PC-3 (cell line): ENCODE data around the gene TPRA1. TPM values are rescaled to one million over a fixed set of nuclear protein-coding genes. Genes with fewer than 3 reads are reported as not detected.

Source experiments
- ATAC-seq: fragments of 200-7000 bp; cut with Tn5 transposase; 2 replicates; pipeline ENCODE4 v1.9.1; 2020; ENCODE audit warnings: mild to moderate bottlenecking, moderate library complexity
- BruUV-seq: library from RNA; stranded (reverse); fragments of 400-500 nt; replicated peaks from 2 replicates; lab custom pipeline; 2021; lab: Mats Ljungman, UMichigan
- CTCF ChIA-PET: fragments of 300-600 bp; sonication (Branson Sonifier 250); formaldehyde crosslinking; loops from one replicate; lab custom pipeline; 2022; ENCODE audit warnings: antibody characterized with exemption; lab: Charles Lee
- POLR2A ChIA-PET: fragments of 300-600 bp; sonication (Branson Sonifier 250); formaldehyde crosslinking; loops from one replicate; lab custom pipeline; 2022; ENCODE audit warnings: antibody characterized with exemption; ENCODE audit not compliant: unreplicated experiment; lab: Charles Lee
- DNase-seq: peaks from one replicate; pipeline ENCODE4 v3.0.0-alpha.2; 2015
- H2AFZ ChIP-seq: fragments of 300-600 bp; sonication (generic); 2 replicates; pipeline ENCODE4 v1.6.0; 2016; ENCODE audit warnings: antibody characterized with exemption, low read length
- H3F3A ChIP-seq: fragments of 300-600 bp; sonication (generic); one replicate; pipeline ENCODE4 v1.6.0; 2017; ENCODE audit warnings: antibody characterized with exemption, low read length, control low read depth, mild to moderate bottlenecking; ENCODE audit not compliant: unreplicated experiment
- H3K27ac ChIP-seq: fragments of 300-600 bp; sonication (generic); 2 replicates; pipeline ENCODE4 v1.5.1; 2016; ENCODE audit warnings: mild to moderate bottlenecking, low read length
- H3K27me3 ChIP-seq: fragments of 300-600 bp; sonication (generic); 2 replicates; pipeline ENCODE4 v1.6.1; 2016; ENCODE audit warnings: low read length, mixed read lengths
- H3K36me3 ChIP-seq: fragments of 300-600 bp; sonication (generic); 2 replicates; pipeline ENCODE4 v1.6.1; 2016; ENCODE audit warnings: low read depth, mixed run types, low read length, mixed read lengths
- H3K4me1 ChIP-seq: fragments of 300-600 bp; sonication (generic); 2 replicates; pipeline ENCODE4 v1.5.1; 2016; ENCODE audit warnings: low read length; ENCODE audit not compliant: insufficient read depth
- H3K4me2 ChIP-seq: fragments of 300-600 bp; sonication (generic); 2 replicates; pipeline ENCODE4 v1.6.0; 2016; ENCODE audit warnings: low read length
- H3K4me3 ChIP-seq: fragments of 300-600 bp; sonication (generic); 2 replicates; pipeline ENCODE4 v1.5.1; 2016; ENCODE audit warnings: mild to moderate bottlenecking, low read length, mixed read lengths
- H3K79me2 ChIP-seq: fragments of 300-600 bp; sonication (generic); 2 replicates; pipeline ENCODE4 v1.6.1; 2017; ENCODE audit warnings: low read length, mixed read lengths
- H3K9ac ChIP-seq: fragments of 300-600 bp; sonication (generic); 2 replicates; pipeline ENCODE4 v1.6.0; 2016; ENCODE audit warnings: mild to moderate bottlenecking, low read length
- H3K9me2 ChIP-seq: fragments of 300-600 bp; sonication (generic); replicated peaks from 2 replicates; pipeline ENCODE4 v1.6.1; 2016; ENCODE audit warnings: mixed run types, low read length, mixed read lengths
- H3K9me3 ChIP-seq: fragments of 300-600 bp; sonication (generic); 2 replicates; pipeline ENCODE4 v1.6.1; 2016; ENCODE audit warnings: low read length, mixed read lengths
- H4K20me1 ChIP-seq: fragments of 300-600 bp; sonication (generic); 2 replicates; pipeline ENCODE4 v1.6.1; 2016; ENCODE audit warnings: low read length, mixed read lengths
- EZH2 ChIP-seq: fragments of 300-600 bp; sonication (generic); IDR thresholded peaks from one replicate; pipeline ENCODE4 v1.6.1; 2017; ENCODE audit warnings: antibody characterized with exemption, mild to moderate bottlenecking, low read length; ENCODE audit not compliant: unreplicated experiment
- EZH2phosphoT487 ChIP-seq: fragments of 300-600 bp; sonication (generic); IDR thresholded peaks from 2 replicates; pipeline ENCODE4 v1.6.1; 2018; ENCODE audit warnings: mild to moderate bottlenecking, antibody characterized with exemption, low read length, borderline replicate concordance
- intact Hi-C: fragments of 100-400 bp; cut with micrococcal nuclease; formaldehyde crosslinking; loops from 2 replicates; pipeline ENCODE4 v1.9.0; 2023
- total RNA-seq: library from RNA; depleted of rRNA; stranded (reverse); fragments of >200 nt; gene quantifications from 2 replicates; pipeline ENCODE4 v1.2.3, GENCODE V29; 2014
- TF ChIP-seq, protein P1 (sequence below): fragments of 300-600 bp; sonication (generic); conservative IDR thresholded peaks from 2 replicates; pipeline ENCODE4 v1.5.1; 2017; ENCODE audit warnings: antibody characterized with exemption, low read depth, mild to moderate bottlenecking, low read length

TPRA1 gene
- total RNA-seq, 1 experiment from 2014 or later = 25.7 TPM

DNA sequence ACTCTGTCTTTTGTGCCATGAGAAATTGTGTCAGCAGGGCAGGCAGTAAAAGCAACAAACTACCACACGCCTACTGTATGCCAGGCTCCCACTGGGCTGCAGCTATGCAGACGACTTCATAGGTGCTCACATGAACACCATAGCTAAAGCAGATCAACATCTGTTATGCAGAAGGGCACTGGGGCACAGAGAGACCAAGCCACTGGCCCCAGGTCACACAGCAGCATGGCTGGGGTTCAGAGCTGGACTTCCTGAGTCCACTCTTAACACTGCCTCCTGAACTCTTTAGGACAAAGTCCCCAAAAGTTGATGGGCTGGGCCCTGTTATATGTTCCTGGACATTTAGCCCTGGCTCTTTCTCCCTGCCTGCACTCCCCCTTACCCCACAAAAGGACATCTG is 12.4 kb downstream of the TPRA1 start:
- no peak overlapping the region for H3K4me2 ChIP-seq
- ATAC-seq (no peak), DNase-seq (no peak)
- no peaks in the 10 kb centered on the region for H3F3A ChIP-seq
- ChIA-PET POLR2A (no interaction called here), CTCF (no interaction called here)
- H3K4me1 ChIP-seq = no peaks in the 10 kb centered on the region
- BruUV-seq = no TSS peak
- intact Hi-C loops = no loop called here
- H3K27ac ChIP-seq = no peak overlapping the region
- no peak overlapping the region for H3K4me3 ChIP-seq
- TF ChIP-seq EZH2 (no peak), EZH2phosphoT487 (no peak)
- TF ChIP-seq, protein P1, sequence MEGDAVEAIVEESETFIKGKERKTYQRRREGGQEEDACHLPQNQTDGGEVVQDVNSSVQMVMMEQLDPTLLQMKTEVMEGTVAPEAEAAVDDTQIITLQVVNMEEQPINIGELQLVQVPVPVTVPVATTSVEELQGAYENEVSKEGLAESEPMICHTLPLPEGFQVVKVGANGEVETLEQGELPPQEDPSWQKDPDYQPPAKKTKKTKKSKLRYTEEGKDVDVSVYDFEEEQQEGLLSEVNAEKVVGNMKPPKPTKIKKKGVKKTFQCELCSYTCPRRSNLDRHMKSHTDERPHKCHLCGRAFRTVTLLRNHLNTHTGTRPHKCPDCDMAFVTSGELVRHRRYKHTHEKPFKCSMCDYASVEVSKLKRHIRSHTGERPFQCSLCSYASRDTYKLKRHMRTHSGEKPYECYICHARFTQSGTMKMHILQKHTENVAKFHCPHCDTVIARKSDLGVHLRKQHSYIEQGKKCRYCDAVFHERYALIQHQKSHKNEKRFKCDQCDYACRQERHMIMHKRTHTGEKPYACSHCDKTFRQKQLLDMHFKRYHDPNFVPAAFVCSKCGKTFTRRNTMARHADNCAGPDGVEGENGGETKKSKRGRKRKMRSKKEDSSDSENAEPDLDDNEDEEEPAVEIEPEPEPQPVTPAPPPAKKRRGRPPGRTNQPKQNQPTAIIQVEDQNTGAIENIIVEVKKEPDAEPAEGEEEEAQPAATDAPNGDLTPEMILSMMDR = no peak
- H2AFZ ChIP-seq = no peak overlapping the region
- no peak overlapping the region for H3K9ac ChIP-seq
- H3K27me3 ChIP-seq = no peaks in the 10 kb centered on the region
- H4K20me1 ChIP-seq = no peaks in the 10 kb centered on the region
- no peaks in the 10 kb centered on the region for H3K9me2 ChIP-seq
- no peaks in the 10 kb centered on the region for H3K79me2 ChIP-seq
- H3K9me3 ChIP-seq = no peaks in the 10 kb centered on the region
- peaks cover 8% of the 10 kb centered on the region; the same call in 1 of the 2 replicates for H3K36me3 ChIP-seq

- ATAC-seq (no peak), DNase-seq (no peak)
- Histone ChIP-seq H3K27me3 (no peaks in the 10 kb centered on the region), H3K4me1 (no peaks in the 10 kb centered on the region), H3K4me3 (no peak overlapping the region), H3K9me2 (no peaks in the 10 kb centered on the region), H3K9ac (no peak overlapping the region), H3K9me3 (no peaks in the 10 kb centered on the region), H3K79me2 (no peaks in the 10 kb centered on the region), H2AFZ (no peak overlapping the region), H3F3A (no peaks in the 10 kb centered on the region), H3K4me2 (no peak overlapping the region), H4K20me1 (no peaks in the 10 kb centered on the region), H3K27ac (no peak overlapping the region), H3K36me3 (peaks cover 8% of the 10 kb centered on the region; the same call in 1 of the 2 replicates)
- intact Hi-C loops = no loop called here
- ChIA-PET CTCF (no interaction called here), POLR2A (no interaction called here)
- TF ChIP-seq EZH2phosphoT487 (no peak), EZH2 (no peak)
- TF ChIP-seq, protein P1 = no peak
- BruUV-seq = no TSS peak
These were observed 13.1 kb downstream of the TPRA1 start for GRCh38 chr3:127577448-127577847.

GRCh38 chr3:127574880-127575878 is 15.4 kb downstream of the TPRA1 start:
- H3K4me3 ChIP-seq = no peak overlapping the region
- H3K9ac ChIP-seq = no peak overlapping the region
- ChIA-PET POLR2A (no interaction called here), CTCF (interaction anchor here (0.5 to 1.1 kb wide), 15 partner anchors 10 to 931 kb away, joined by 3 to 13 read pairs (median 5); partner anchors contain the start of genes MGLL and TPRA1)
- no peaks in the 10 kb centered on the region for H4K20me1 ChIP-seq
- DNase-seq (peak; percentile 89), ATAC-seq (peak; percentile 94)
- H3K27me3 ChIP-seq = no peaks in the 10 kb centered on the region
- H2AFZ ChIP-seq = no peak overlapping the region
- H3K79me2 ChIP-seq = no peaks in the 10 kb centered on the region
- H3K4me1 ChIP-seq = no peaks in the 10 kb centered on the region
- intact Hi-C loops = no loop called here
- no peaks in the 10 kb centered on the region for H3K9me3 ChIP-seq
- H3K4me2 ChIP-seq = no peak overlapping the region
- H3K27ac ChIP-seq = no peak overlapping the region
- no peaks in the 10 kb centered on the region for H3F3A ChIP-seq
- H3K36me3 ChIP-seq = peaks cover 8% of the 10 kb centered on the region; the same call in 1 of the 2 replicates
- no TSS peak for BruUV-seq
- H3K9me2 ChIP-seq = no peaks in the 10 kb centered on the region
- TF ChIP-seq EZH2phosphoT487 (no peak), EZH2 (no peak)
- TF ChIP-seq, protein P1 = peak; percentile 85
